Stomach (tissue), 9 donors: ENCODE data around the gene HINT3. TPM values are rescaled to one million over a fixed set of nuclear protein-coding genes. Genes with fewer than 3 reads are reported as not detected.

Experiments used
- DNase-seq, 2 donors: peaks; one replicate each; pipeline versions ENCODE4 v3.0.0 to v3.0.0-alpha.2; 2013 to 2019
- H3K27ac ChIP-seq, 5 donors: fragments of 200-600 bp in 4 of 5; sonication (generic) in 4 of 5; one replicate each; pipeline ENCODE4 v1.5.1; 2013 to 2019; ENCODE audit warnings: mild to moderate bottlenecking in 1 of 5, moderate library complexity in 1 of 5
- H3K27me3 ChIP-seq, 3 donors: fragments of 200-600 bp; sonication (generic); one replicate each; pipeline ENCODE4 v1.5.1; 2017 to 2019; ENCODE audit warnings: mixed run types in 1 of 3
- H3K36me3 ChIP-seq, 4 donors: fragments of 200-600 bp; sonication (generic); 1 replicate in 3 of 4; 2 replicates in 1 of 4; pipeline ENCODE4 v1.5.1; 2016 to 2019
- H3K4me1 ChIP-seq, 4 donors: fragments of 200-600 bp; sonication (generic); one replicate each; pipeline ENCODE4 v1.5.1; 2016 to 2019
- H3K4me3 ChIP-seq, 4 donors: fragments of 200-600 bp; sonication (generic) in 3 of 4; one replicate each; pipeline ENCODE4 v1.5.1; 2016 to 2019; ENCODE audit warnings: mild to moderate bottlenecking in 1 of 4
- H3K9me3 ChIP-seq, 4 donors: fragments of 200-600 bp; sonication (generic); one replicate each; pipeline ENCODE4 v1.5.1; 2016 to 2019
- CTCF ChIP-seq, 7 experiments: fragments of 450-650 bp in 4 of 7; fragments of 200-600 bp in 3 of 7; sonication (generic) in 3 of 7; IDR thresholded peaks; one replicate each; pipeline ENCODE4 v1.5.1; 2016 to 2019; ENCODE audit warnings: antibody characterized with exemption in 7 of 7, control low read depth in 2 of 7, mild to moderate bottlenecking in 1 of 7
- EP300 ChIP-seq: sonication (generic); formaldehyde crosslinking; IDR thresholded peaks from one replicate; pipeline ENCODE4 v1.6.1; 2017; ENCODE audit warnings: antibody characterized with exemption
- POLR2A ChIP-seq, 4 donors: fragments of 450-650 bp; IDR thresholded peaks; one replicate each; pipeline ENCODE4 v1.6.1; 2016; ENCODE audit warnings: antibody characterized with exemption in 4 of 4, control low read depth in 2 of 4, mild to moderate bottlenecking in 1 of 4, moderate library complexity in 1 of 4
- POLR2AphosphoS5 ChIP-seq, 3 donors: sonication (generic); formaldehyde crosslinking; IDR thresholded peaks; one replicate each; pipeline ENCODE4 v1.6.1; 2016; ENCODE audit warnings: antibody characterized with exemption in 3 of 3
- WGBS, 5 donors: extraction: QIAGEN DNeasy Blood & Tissue Kit in 3 of 5; methylation state at CpG; one replicate each; pipeline versions ENCODE4 v1.1.5 to v1.1.7; 2013 to 2018; 5-methylcytosine and 5-hydroxymethylcytosine counted together
- intact Hi-C: fragments of 100-400 bp; cut with DNase I; formaldehyde crosslinking; loops from one replicate; pipeline ENCODE4 v1.15.1; 2023; ENCODE audit warnings: low total_unique reads
- polyA plus RNA-seq, 3 donors: library from polyadenylated mRNA; stranded (reverse); fragments of 200-250 nt; gene quantifications; one replicate each; pipeline ENCODE4 v1.2.3, GENCODE V29; 2013
- total RNA-seq, 5 donors: library from RNA; depleted of rRNA; stranded (reverse); fragments of >200 nt; gene quantifications; one replicate each; pipeline versions ENCODE4 v1.1.0 to v1.2.3, GENCODE V29; 2014 to 2016
- donor health status: healthy with polysubstance abuse.
- donor health status: Bipolar disorder and iron deficiency.
- donor health status: healthy.

The HINT3 gene
- total and polyA plus RNA-seq, 8 donors = 9.3 to 36.0 (median 21.0) TPM

- intact Hi-C loops = no loop called here
- Histone ChIP-seq H3K4me1 (peaks cover 22 to 32% (median 27%) of the 10 kb centered on the region in 4 donors), H3K36me3 (no peaks in the 10 kb centered on the region), H3K27ac (no peak overlapping the region), H3K27me3 (no peaks in the 10 kb centered on the region), H3K4me3 (no peak overlapping the region), H3K9me3 (no peaks in the 10 kb centered on the region)
- no peak for DNase-seq
- TF ChIP-seq POLR2A (IDR thresholded peaks at IDR 0.05) (no peak), POLR2AphosphoS5 (IDR thresholded peaks at IDR 0.05) (no peak), CTCF (IDR thresholded peaks at IDR 0.05) (no peak), EP300 (no peak)
- 44 to 62% (median 49%) methylated on average over 5 of the region's 5 CpGs for WGBS, 5 donors
Observed at GRCh38 chr6:125954735-125955339, 1.7 kb upstream of the HINT3 start.

- TF ChIP-seq CTCF (IDR thresholded peaks at IDR 0.05) (no peak), POLR2AphosphoS5 (IDR thresholded peaks at IDR 0.05) (no peak), EP300 (no peak), POLR2A (IDR thresholded peaks at IDR 0.05) (no peak)
- Histone ChIP-seq H3K36me3 (no peaks in the 10 kb centered on the region), H3K27me3 (no peaks in the 10 kb centered on the region), H3K4me1 (peaks cover 22 to 43% (median 34%) of the 10 kb centered on the region in 4 donors), H3K9me3 (no peaks in the 10 kb centered on the region), H3K4me3 (peak overlapping the region; percentile 58 to 94 (median 90)), H3K27ac (peak overlapping the region in 4 of 5 donors; percentile 92 to 98 (median 96))
- no peak for DNase-seq
- intact Hi-C loops = no loop called here
- 29 to 36% (median 34%) methylated on average over 5 of the region's 5 CpGs for WGBS, 5 donors
Observed at GRCh38 chr6:125955973-125956372, 597 bp upstream of the HINT3 start.

GRCh38 chr6:125957391-125957693 is 772 bp downstream of the HINT3 start:
- intact Hi-C loops = no loop called here
- Histone ChIP-seq H3K9me3 (no peaks in the 10 kb centered on the region), H3K27me3 (no peaks in the 10 kb centered on the region), H3K4me1 (peaks cover 22 to 44% (median 34%) of the 10 kb centered on the region in 4 donors), H3K36me3 (peaks cover 0 to 6% (median 0%) of the 10 kb centered on the region in 4 donors), H3K4me3 (peak overlapping the region; percentile 58 to 94 (median 90)), H3K27ac (peak overlapping the region; percentile 92 to 98 (median 95))
- 0 to 3% (median 2%) methylated on average over 3 of the region's 3 CpGs for WGBS, 5 donors
- DNase-seq = no peak
- TF ChIP-seq POLR2A (IDR thresholded peaks at IDR 0.05) (no peak), POLR2AphosphoS5 (IDR thresholded peaks at IDR 0.05) (no peak), CTCF (IDR thresholded peaks at IDR 0.05) (no peak), EP300 (no peak)

- Histone ChIP-seq H3K4me1 (peaks cover 22 to 45% (median 35%) of the 10 kb centered on the region in 4 donors), H3K27ac (peak overlapping the region in 4 of 5 donors; percentile 92 to 98 (median 96)), H3K27me3 (no peaks in the 10 kb centered on the region), H3K4me3 (peak overlapping the region; percentile 58 to 94 (median 90)), H3K36me3 (peaks cover 0 to 6% (median 0%) of the 10 kb centered on the region in 4 donors), H3K9me3 (no peaks in the 10 kb centered on the region)
- DNase-seq = peak in 1 of 2 donors; percentile 82
- intact Hi-C loops = no loop called here
- 15 to 30% (median 16%) methylated on average over 4 of the region's 4 CpGs for WGBS, 5 donors
- TF ChIP-seq POLR2A (IDR thresholded peaks at IDR 0.05) = no peak
- TF ChIP-seq CTCF (IDR thresholded peaks at IDR 0.05) = no peak
- no peak for TF ChIP-seq EP300
- TF ChIP-seq POLR2AphosphoS5 (IDR thresholded peaks at IDR 0.05) = peak in 2 of 3 donors; percentile 34 to 50
Observed at GRCh38 chr6:125957845-125958244, 1.3 kb downstream of the HINT3 start.
